Natural killer cell (primary cell): ENCODE results near the gene ADAMTS14. TPM values are rescaled to one million over a fixed set of nuclear protein-coding genes. Genes with fewer than 3 reads are reported as not detected.

ENCODE experiments used
- ATAC-seq, 3 donors: fragments of 150-1000 bp in 2 of 3; fragments of 200-7000 bp in 1 of 3; cut with Tn5 transposase; 1 replicate in 1 of 3; 2 replicates in 2 of 3; pipeline ENCODE4 v1.10.0; 2021; ENCODE audit warnings: mild to moderate bottlenecking in 2 of 3, moderate library complexity in 2 of 3
- DNase-seq, 2 donors: peaks; one replicate each; pipeline versions ENCODE4 v3.0.0 to v3.0.0-alpha.2; 2013 to 2021; ENCODE audit warnings: mixed read lengths in 1 of 2
- H3K27ac ChIP-seq: one replicate; pipeline ENCODE4 v1.5.1; 2013; ENCODE audit warnings: mild to moderate bottlenecking, low read length
- H3K27me3 ChIP-seq: one replicate; pipeline ENCODE4 v1.6.1; 2013; ENCODE audit warnings: low read length; ENCODE audit not compliant: control insufficient read depth, insufficient read depth
- H3K36me3 ChIP-seq: one replicate; pipeline ENCODE4 v1.6.1; 2013; ENCODE audit warnings: low read length; ENCODE audit not compliant: control insufficient read depth, insufficient read depth
- H3K4me1 ChIP-seq: one replicate; pipeline ENCODE4 v1.6.1; 2013; ENCODE audit warnings: low read length; ENCODE audit not compliant: control insufficient read depth, insufficient read depth
- H3K4me3 ChIP-seq: one replicate; pipeline ENCODE4 v1.5.1; 2013; ENCODE audit warnings: low read length
- H3K9me3 ChIP-seq: one replicate; pipeline ENCODE4 v1.6.1; 2013; ENCODE audit warnings: low read length; ENCODE audit not compliant: control insufficient read depth, insufficient read depth
- H3K27ac Mint-ChIP-seq, 2 donors: one replicate each; pipeline ENCODE4 v1.8.0; 2022; ENCODE audit warnings: mild to moderate bottlenecking in 2 of 2, mixed read lengths in 2 of 2, moderate library complexity in 1 of 2
- H3K27me3 Mint-ChIP-seq, 2 donors: one replicate each; pipeline ENCODE4 v1.8.0; 2022; ENCODE audit warnings: low read depth in 2 of 2, mixed read lengths in 2 of 2
- H3K36me3 Mint-ChIP-seq: one replicate; pipeline ENCODE4 v1.8.0; 2022; ENCODE audit warnings: mixed read lengths
- H3K4me1 Mint-ChIP-seq, 2 donors: one replicate each; pipeline ENCODE4 v1.8.0; 2022; ENCODE audit warnings: mixed read lengths in 2 of 2
- H3K4me3 Mint-ChIP-seq: one replicate; pipeline ENCODE4 v1.8.0; 2022; ENCODE audit warnings: mild to moderate bottlenecking, moderate library complexity, mixed read lengths
- H3K9me3 Mint-ChIP-seq, 2 donors: one replicate each; pipeline ENCODE4 v1.8.0; 2022; ENCODE audit warnings: mixed read lengths in 2 of 2
- CTCF ChIP-seq: fragments of 200-600 bp; IDR thresholded peaks from one replicate; pipeline ENCODE4 v1.8.0; 2022; ENCODE audit warnings: antibody characterized with exemption
- whole genome bisulfite sequencing: methylation state at CpG from one replicate; pipeline ENCODE4 v1.1.7; 2013; ENCODE audit warnings: missing lambda C conversion rate; ENCODE audit not compliant: insufficient coverage; 5-methylcytosine and 5-hydroxymethylcytosine counted together
- intact Hi-C: fragments of 100-400 bp; cut with micrococcal nuclease; formaldehyde crosslinking; loops from one replicate; pipeline ENCODE4 v1.14.2; 2022
- total RNA-seq, 4 donors: library from RNA; stranded (reverse); fragments of 120-200 nt in 1 of 4; gene quantifications; one replicate each; pipeline versions ENCODE4 v1.2.3 to v1.2.4, GENCODE V29; 2013 to 2022

ADAMTS14 gene
- total RNA-seq, 3 donors from 2014 or later (not counting 1 experiment from before 2014, with no cell fraction given): 0.70 to 1.5 (median 1.1) TPM

GRCh38 chr10:70693619-70694335 lies 21.5 kb downstream of the ADAMTS14 start:
- H3K4me3 Mint-ChIP-seq: no peak overlapping the region
- H3K9me3 ChIP-seq: no peaks in the 10 kb centered on the region
- H3K36me3 ChIP-seq: no peaks in the 10 kb centered on the region
- peaks cover 13 to 14% of the 10 kb centered on the region in 2 donors for H3K4me1 Mint-ChIP-seq
- intact Hi-C loops: no loop called here
- no peak for DNase-seq
- H3K4me3 ChIP-seq: no peak overlapping the region
- no peak overlapping the region for H3K27ac Mint-ChIP-seq
- H3K36me3 Mint-ChIP-seq: no peaks in the 10 kb centered on the region
- no peaks in the 10 kb centered on the region for H3K27me3 ChIP-seq
- H3K4me1 ChIP-seq: no peaks in the 10 kb centered on the region
- no peak for ATAC-seq
- H3K27me3 Mint-ChIP-seq: no peaks in the 10 kb centered on the region
- TF ChIP-seq CTCF: no peak
- H3K27ac ChIP-seq: no peak overlapping the region
- WGBS: 95% methylated on average over 17 of the region's 19 CpGs
- no peaks in the 10 kb centered on the region for H3K9me3 Mint-ChIP-seq

- ATAC-seq: no peak
- Mint-ChIP-seq H3K9me3 (no peaks in the 10 kb centered on the region), H3K36me3 (no peaks in the 10 kb centered on the region), H3K27ac (no peak overlapping the region), H3K4me3 (no peak overlapping the region), H3K27me3 (no peaks in the 10 kb centered on the region), H3K4me1 (peaks cover 13 to 17% of the 10 kb centered on the region in 2 donors)
- 92% methylated on average over 4 of the region's 6 CpGs for WGBS
- no peaks in the 10 kb centered on the region for H3K27me3 ChIP-seq
- intact Hi-C loops: no loop called here
- no peaks in the 10 kb centered on the region for H3K36me3 ChIP-seq
- no peaks in the 10 kb centered on the region for H3K4me1 ChIP-seq
- H3K27ac ChIP-seq: no peak overlapping the region
- TF ChIP-seq CTCF: no peak
- H3K4me3 ChIP-seq: no peak overlapping the region
- no peak for DNase-seq
- H3K9me3 ChIP-seq: no peaks in the 10 kb centered on the region
Measured at GRCh38 chr10:70694418-70695141, 22.3 kb downstream of the ADAMTS14 start.

- H3K27ac ChIP-seq: no peak overlapping the region
Measured at GRCh38 chr10:70695241-70696030, 23.1 kb downstream of the ADAMTS14 start.

More at GRCh38 chr10:70695241-70696030, 23.1 kb downstream of the ADAMTS14 start:
- H3K27ac Mint-ChIP-seq: no peak overlapping the region
- 90% methylated on average over 2 of the region's 3 CpGs for WGBS
- no peaks in the 10 kb centered on the region for H3K9me3 Mint-ChIP-seq
- no peaks in the 10 kb centered on the region for H3K36me3 Mint-ChIP-seq
- no peak overlapping the region for H3K4me3 Mint-ChIP-seq
- H3K4me1 ChIP-seq: no peaks in the 10 kb centered on the region
- intact Hi-C loops: no loop called here
- H3K4me3 ChIP-seq: no peak overlapping the region
- no peaks in the 10 kb centered on the region for H3K9me3 ChIP-seq
- TF ChIP-seq CTCF: no peak
- peaks cover 13 to 19% of the 10 kb centered on the region in 2 donors for H3K4me1 Mint-ChIP-seq
- ATAC-seq (no peak), DNase-seq (no peak)
- no peaks in the 10 kb centered on the region for H3K36me3 ChIP-seq
- no peaks in the 10 kb centered on the region for H3K27me3 Mint-ChIP-seq
- no peaks in the 10 kb centered on the region for H3K27me3 ChIP-seq
